Measurements from ENCODE around the gene RTP2. TPM values are rescaled to one million over a fixed set of nuclear protein-coding genes. Genes with fewer than 3 reads are reported as not detected.
"Not testable (repeated sequence)": the region's sequence is repeated elsewhere in the genome, so short reads cannot be mapped to it uniquely, and the experiment has no call there.

Gene RTP2
- total RNA-seq, 2 experiments from 2014 or later = not detected

DNA sequence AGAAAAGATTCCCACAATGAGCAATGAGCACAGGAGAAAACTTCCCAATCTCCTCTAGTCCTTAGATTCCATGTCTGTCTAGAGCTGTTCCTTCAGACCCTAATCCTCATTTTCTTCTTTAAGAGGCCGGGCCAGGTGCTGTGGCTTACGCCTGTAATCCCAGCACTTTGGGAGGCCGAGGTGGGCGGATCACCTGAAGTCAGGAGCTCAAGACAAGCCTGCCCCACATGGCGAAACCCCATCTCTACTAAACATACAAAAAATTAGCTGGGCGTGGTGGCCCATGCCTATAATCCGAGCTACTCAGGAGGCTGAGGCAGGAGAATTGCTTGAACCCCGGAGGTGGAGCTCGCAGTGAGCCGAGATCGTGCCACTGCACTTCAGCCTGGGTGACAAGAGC, 20.6 kb downstream of the RTP2 start:
- H3K27ac Mint-ChIP-seq; H3K4me1 Mint-ChIP-seq (ENCODE audit: low read depth); H3K36me3 Mint-ChIP-seq (ENCODE audit: low read depth); H3K9me3 Mint-ChIP-seq; DNase-seq; H3K4me3 Mint-ChIP-seq; intact Hi-C loops (cut with micrococcal nuclease): not testable (repeated sequence)
- H3K27me3 Mint-ChIP-seq (ENCODE audit: low read depth) = peaks cover 26% of the 10 kb centered on the region
- CTCF ChIA-PET = interaction anchor here (0.6 to 14.7 kb wide), 9 partner anchors 14 to 1760 kb away, joined by 3 to 283 read pairs (median 4); no protein-coding TSS in a partner anchor

DNA sequence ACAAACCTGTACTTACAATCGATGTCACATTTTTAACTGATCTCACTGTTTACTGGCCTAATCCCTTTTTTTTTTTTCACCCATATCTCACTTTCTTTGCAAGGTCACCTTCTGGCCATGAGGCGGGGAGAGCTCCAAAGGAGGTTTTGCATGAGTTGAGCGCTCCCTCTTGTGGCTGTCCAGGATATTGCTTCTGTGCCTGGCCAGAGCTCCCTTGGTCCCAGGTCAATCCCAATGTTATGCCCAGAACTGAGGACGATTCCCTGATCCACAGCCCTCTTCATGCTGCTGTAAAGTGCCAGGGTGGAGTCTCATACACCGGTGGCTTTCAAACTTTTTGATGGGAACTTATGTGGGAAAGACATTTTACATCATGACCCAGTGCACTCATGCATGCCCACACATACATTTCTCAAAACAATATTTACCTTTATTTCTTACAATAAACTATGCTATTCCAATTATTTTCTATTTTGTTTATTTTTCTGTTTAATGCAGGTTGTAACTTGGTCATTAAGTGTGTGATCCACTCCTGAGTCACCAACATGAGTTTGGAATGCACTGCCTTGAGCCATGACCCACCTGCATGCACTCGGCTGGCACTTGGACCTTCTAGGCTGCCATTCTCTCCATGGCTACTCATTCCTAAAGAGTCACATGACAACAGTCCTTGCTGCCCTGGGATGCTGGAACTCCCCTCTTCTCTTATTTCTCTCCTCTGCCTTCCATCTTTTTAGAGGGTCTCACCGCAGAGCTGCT, 22.5 kb downstream of the RTP2 start:
- Mint-ChIP-seq H3K27ac (no peak overlapping the region), H3K27me3 (ENCODE audit: low read depth) (peaks cover 28% of the 10 kb centered on the region), H3K36me3 (ENCODE audit: low read depth) (no peaks in the 10 kb centered on the region), H3K9me3 (peaks cover under 1% of the 10 kb centered on the region), H3K4me1 (ENCODE audit: low read depth) (peaks cover 6% of the 10 kb centered on the region), H3K4me3 (no peak overlapping the region)
- intact Hi-C loops (cut with micrococcal nuclease) = loop anchor here (1.0 to 10.0 kb wide), 5 partner anchors 34 to 565 kb away; no protein-coding TSS in a partner anchor
- DNase-seq = peak; percentile 80
- CTCF ChIA-PET = interaction anchor here (0.6 to 14.7 kb wide), 63 partner anchors 9 to 1485 kb away, joined by 3 to 283 read pairs (median 5); partner anchors contain the start of gene RTP4

DNA sequence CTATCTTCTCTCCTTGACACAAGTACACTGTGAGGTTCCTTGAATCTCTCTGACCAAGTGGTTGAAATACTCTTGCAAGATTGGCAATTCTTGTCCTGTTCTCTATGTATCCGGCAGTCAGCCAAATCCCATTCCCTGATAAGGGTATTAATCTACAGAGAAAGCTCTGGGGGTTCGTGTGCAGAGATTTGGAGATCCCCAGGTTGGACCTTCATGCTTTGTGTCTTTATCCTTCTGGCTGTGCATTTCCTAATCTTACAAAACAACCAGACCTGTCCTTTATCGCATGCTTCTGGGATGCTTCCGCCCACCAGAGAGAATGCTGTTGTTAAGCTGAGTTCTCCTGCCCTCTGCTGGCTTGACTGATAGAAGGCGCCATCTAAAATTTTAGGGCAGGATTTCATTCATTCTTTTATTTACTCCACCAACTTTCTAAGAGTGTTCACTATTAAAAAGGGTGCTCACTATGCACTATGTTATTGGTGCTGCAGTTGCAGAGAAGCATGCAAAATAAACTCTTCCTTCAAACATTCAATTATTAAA, 23.6 kb downstream of the RTP2 start:
- intact Hi-C loops (cut with micrococcal nuclease) = loop anchor here (1.0 to 10.0 kb wide), 5 partner anchors 36 to 564 kb away; no protein-coding TSS in a partner anchor
- no peak overlapping the region for H3K4me3 Mint-ChIP-seq
- H3K36me3 Mint-ChIP-seq (ENCODE audit: low read depth) = no peaks in the 10 kb centered on the region
- DNase-seq = peak; percentile 64
- no peaks in the 10 kb centered on the region for H3K9me3 Mint-ChIP-seq
- no peaks in the 10 kb centered on the region for H3K4me1 Mint-ChIP-seq (ENCODE audit: low read depth)
- CTCF ChIA-PET = interaction anchor here (0.5 to 14.7 kb wide), 54 partner anchors 8 to 1486 kb away, joined by 3 to 283 read pairs (median 5); partner anchors contain the start of gene RTP4
- no peak overlapping the region for H3K27ac Mint-ChIP-seq
- peaks cover 31% of the 10 kb centered on the region for H3K27me3 Mint-ChIP-seq (ENCODE audit: low read depth)

DNA sequence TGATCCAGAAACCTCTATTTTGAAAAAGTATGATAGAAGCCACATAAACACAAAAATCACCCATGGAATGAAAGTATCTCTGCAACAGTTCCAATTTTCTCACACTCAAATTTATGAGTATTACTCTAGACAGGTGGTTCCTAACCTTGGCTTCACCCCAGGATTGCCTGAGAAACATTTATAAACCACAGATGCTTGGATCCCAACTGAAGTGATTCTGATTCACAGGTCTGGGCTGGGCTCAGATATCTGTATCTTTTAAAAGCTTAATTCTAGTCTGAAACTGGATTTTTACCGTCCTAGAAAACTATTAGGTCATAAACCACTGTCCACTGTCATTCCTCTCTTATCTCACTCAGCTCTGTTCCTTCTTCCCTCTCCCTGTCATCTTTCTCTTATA, 24.8 kb downstream of the RTP2 start:
- Mint-ChIP-seq H3K27me3 (ENCODE audit: low read depth) (peaks cover 30% of the 10 kb centered on the region), H3K9me3 (no peaks in the 10 kb centered on the region), H3K36me3 (ENCODE audit: low read depth) (no peaks in the 10 kb centered on the region), H3K27ac (no peak overlapping the region), H3K4me1 (ENCODE audit: low read depth) (no peaks in the 10 kb centered on the region), H3K4me3 (no peak overlapping the region)
- intact Hi-C loops (cut with micrococcal nuclease) = loop anchor here (10.0 kb wide), 1 partner anchor 563 kb away; no protein-coding TSS in a partner anchor
- no peak for DNase-seq
- CTCF ChIA-PET = interaction anchor here (0.6 to 14.7 kb wide), 10 partner anchors 13 to 716 kb away, joined by 3 to 283 read pairs (median 6); no protein-coding TSS in a partner anchor

DNA sequence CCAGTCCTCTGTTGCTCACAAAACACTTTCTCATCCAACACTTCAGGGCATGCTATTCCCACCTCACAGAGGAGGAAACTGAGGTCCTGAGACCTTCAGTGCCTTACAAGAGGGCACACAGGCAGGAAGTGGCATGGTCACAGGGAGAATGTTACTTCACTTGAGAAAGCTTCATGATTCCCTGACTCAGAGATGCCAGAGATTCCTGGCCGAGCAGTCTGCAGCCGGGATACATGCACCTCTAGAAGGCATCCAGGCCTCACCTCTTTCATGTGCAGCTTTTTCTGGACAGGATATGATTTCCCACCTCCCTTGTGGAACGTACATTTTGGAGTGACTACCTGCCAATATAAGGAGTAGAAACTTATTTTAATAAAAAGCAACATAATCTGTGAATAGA, 29.3 kb downstream of the RTP2 start:
- Mint-ChIP-seq H3K36me3 (ENCODE audit: low read depth) (no peaks in the 10 kb centered on the region), H3K4me1 (ENCODE audit: low read depth) (peaks cover 3% of the 10 kb centered on the region), H3K4me3 (no peak overlapping the region), H3K9me3 (no peaks in the 10 kb centered on the region), H3K27ac (no peak overlapping the region), H3K27me3 (ENCODE audit: low read depth) (peaks cover 56% of the 10 kb centered on the region)
- CTCF ChIA-PET = interaction anchor here (0.6 to 14.7 kb wide), 2 partner anchors 353 to 450 kb away, joined by 7 to 283 read pairs; no protein-coding TSS in a partner anchor
- DNase-seq = no peak
- intact Hi-C loops (cut with micrococcal nuclease) = loop anchor here (10.0 kb wide), 1 partner anchor 558 kb away; no protein-coding TSS in a partner anchor

DNA sequence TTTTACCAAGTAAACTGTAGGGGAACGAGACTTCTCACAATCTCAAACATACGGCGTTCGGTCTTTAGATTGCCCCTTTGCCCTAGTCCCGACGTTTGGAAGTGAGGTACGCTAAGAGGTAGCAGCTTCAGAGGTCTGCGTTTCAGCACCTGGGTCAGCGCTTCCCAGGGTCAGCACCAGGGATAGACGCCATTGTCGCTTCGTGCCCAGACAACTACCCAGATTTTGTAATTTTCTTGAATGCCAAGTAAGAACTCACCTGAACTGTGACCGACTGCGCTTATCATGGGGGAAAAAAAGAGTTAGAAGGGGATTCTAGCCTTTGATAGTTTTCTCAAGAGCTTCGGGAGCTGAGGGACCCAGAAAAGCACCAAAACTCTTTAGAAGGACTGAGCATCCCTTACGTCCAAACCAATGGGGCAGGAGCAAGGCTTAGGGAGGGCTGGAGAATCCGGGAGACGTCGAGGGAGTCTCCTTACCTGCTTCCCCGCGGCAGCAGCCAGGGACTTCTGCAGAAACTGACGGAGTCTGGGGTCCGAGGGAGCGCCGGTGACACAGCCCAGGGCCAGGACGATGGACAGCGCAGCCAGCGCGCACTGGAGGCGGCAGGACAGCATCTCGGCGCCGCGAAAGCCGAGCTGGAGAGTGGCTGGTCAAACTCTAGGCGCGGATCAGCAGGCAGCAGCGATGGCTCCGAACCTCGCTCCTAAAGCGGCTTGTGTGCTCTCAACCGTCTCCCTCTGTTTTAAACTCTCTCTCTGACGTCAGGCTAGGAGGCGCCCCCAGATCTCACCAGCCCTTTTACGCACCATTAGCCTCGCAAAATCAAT, 32.5 kb downstream of the RTP2 start, which contains the start of gene SST:
SST (minus strand) TSS at position 720 of the 830 bp plus-strand sequence; CDS start at position 617, 103 bp downstream.
- CTCF ChIA-PET = interaction anchor here (0.6 to 3.6 kb wide), 3 partner anchors 9 to 351 kb away, joined by 3 to 21 read pairs (median 15); no protein-coding TSS in a partner anchor
- H3K4me3 Mint-ChIP-seq = no peak within 1 kb of the TSS
- H3K27me3 Mint-ChIP-seq (ENCODE audit: low read depth) = peaks cover 63% of the 10 kb centered on the region
- H3K4me1 Mint-ChIP-seq (ENCODE audit: low read depth) = peaks cover 10% of the 10 kb centered on the region
- DNase-seq = peak; percentile 67
- no peaks in the 10 kb centered on the region for H3K9me3 Mint-ChIP-seq
- no peak within 1 kb of the TSS for H3K27ac Mint-ChIP-seq
- intact Hi-C loops (cut with micrococcal nuclease) = loop anchor here (10.0 kb wide), 1 partner anchor 555 kb away; no protein-coding TSS in a partner anchor
- no peaks in the 10 kb centered on the region for H3K36me3 Mint-ChIP-seq (ENCODE audit: low read depth)

DNA sequence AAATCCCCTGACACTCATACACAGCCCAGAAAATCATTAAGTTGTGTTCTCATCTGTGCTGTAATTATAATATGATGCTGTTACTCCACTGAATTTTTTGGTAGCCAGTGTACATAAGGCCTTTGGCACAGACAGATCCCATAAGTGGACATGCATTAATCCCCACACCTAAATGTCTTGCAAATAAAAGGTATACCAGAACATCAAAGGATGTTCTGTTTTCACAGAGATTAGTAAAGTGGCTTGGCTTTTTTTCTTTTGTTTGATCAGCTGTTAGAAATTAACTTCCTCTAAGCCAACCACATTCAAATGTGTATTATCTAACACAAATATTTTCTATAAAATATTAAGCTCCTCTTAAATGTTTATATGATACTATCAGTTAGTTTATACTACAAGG, 34.8 kb downstream of the RTP2 start:
- intact Hi-C loops (cut with micrococcal nuclease) = no loop called here
- H3K9me3 Mint-ChIP-seq = no peaks in the 10 kb centered on the region
- H3K36me3 Mint-ChIP-seq (ENCODE audit: low read depth) = no peaks in the 10 kb centered on the region
- H3K4me3 Mint-ChIP-seq = no peak overlapping the region
- H3K27me3 Mint-ChIP-seq (ENCODE audit: low read depth) = peaks cover 59% of the 10 kb centered on the region
- no peak overlapping the region for H3K27ac Mint-ChIP-seq
- DNase-seq = no peak
- peaks cover 12% of the 10 kb centered on the region for H3K4me1 Mint-ChIP-seq (ENCODE audit: low read depth)
- CTCF ChIA-PET = interaction anchor here (0.6 to 3.6 kb wide), 8 partner anchors 9 to 1148 kb away, joined by 3 to 21 read pairs (median 4); no protein-coding TSS in a partner anchor

DNA sequence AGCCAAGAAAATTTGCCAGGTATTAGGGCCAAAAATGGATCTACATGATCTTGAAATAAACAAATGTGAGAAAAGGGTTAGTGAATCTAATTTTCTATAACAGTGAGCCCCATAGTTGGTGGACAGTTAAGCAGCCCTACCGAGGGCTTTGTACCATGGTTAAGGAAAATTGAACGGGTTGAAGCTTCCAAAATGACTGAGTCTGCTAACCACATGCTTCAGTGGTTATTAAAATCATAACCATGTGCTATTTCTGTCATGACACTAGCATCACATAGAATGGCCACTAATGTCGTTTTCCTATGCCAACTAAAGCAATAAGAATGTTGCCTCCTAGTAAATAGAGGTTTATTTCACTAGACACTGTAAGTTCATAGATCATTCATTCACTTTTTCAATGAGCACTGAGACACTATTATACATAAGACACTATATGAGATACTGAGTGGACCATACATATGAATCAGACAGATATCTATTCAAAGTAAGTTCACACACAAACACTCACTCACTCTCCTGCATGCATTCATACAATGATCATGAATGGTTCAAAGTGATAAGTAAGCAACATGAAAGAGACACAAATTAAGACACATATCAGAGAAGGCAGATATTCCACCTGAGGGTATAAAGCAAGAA, 36.5 kb downstream of the RTP2 start:
- DNase-seq = no peak
- Mint-ChIP-seq H3K27ac (no peak overlapping the region), H3K4me1 (ENCODE audit: low read depth) (peaks cover 12% of the 10 kb centered on the region), H3K4me3 (no peak overlapping the region), H3K27me3 (ENCODE audit: low read depth) (peaks cover 51% of the 10 kb centered on the region), H3K9me3 (no peaks in the 10 kb centered on the region), H3K36me3 (ENCODE audit: low read depth) (no peaks in the 10 kb centered on the region)
- CTCF ChIA-PET = interaction anchor here (2.7 kb wide), 1 partner anchor 13 kb away, joined by 17 read pairs; no protein-coding TSS in a partner anchor
- intact Hi-C loops (cut with micrococcal nuclease) = no loop called here

DNA sequence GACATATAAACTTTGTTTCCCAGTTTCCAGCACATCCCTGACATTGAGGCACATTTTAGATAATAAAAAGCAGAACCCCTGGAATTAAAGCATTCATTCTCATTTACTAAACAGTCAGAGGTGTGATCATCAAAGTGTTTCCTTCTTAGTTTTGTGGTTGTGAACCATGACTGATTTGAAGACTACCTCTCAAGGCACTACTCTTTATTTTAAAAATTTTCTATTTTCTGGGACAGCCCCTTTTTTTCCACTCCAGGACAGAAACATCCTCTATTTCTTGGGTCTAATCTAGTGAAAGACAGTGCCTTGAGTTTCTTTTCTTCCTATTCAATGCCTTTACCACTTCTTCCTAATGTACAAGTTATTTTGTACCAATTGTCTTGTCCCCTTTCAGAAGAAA, 37.3 kb downstream of the RTP2 start:
- Mint-ChIP-seq H3K4me1 (ENCODE audit: low read depth) (peaks cover 12% of the 10 kb centered on the region), H3K9me3 (no peaks in the 10 kb centered on the region), H3K4me3 (no peak overlapping the region), H3K36me3 (ENCODE audit: low read depth) (no peaks in the 10 kb centered on the region), H3K27ac (no peak overlapping the region), H3K27me3 (ENCODE audit: low read depth) (peaks cover 45% of the 10 kb centered on the region)
- CTCF ChIA-PET = interaction anchor here (1.2 to 2.7 kb wide), 2 partner anchors 11 to 14 kb away, joined by 5 to 17 read pairs; no protein-coding TSS in a partner anchor
- DNase-seq = no peak
- intact Hi-C loops (cut with micrococcal nuclease) = no loop called here

DNA sequence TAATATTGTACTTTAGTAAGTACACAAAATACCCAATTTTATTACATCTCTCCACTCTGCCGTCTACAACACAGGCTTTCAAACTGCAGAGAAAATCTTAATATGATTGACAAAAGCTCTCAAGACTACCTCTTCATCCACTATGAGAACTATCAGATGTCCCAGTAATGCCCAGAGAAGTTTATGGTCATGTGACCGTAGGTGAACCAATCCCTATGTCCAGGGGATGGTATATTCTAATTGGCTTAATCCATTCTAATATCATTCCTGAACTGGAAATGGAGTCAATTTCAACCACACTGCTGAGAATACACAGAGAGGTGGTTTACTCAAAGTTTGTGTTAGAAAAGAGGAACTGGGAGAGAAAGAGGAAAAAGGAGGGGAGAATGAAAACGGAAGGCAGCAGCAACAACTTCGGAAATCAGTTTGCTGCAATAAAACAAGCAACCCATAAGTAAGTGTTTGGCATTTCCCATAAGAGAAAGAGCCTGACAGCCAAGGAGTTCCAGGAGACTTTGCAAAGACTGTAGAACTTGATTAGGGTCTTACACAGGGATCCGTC, 39.4 kb downstream of the RTP2 start:
- H3K4me1 Mint-ChIP-seq (ENCODE audit: low read depth) = peaks cover 9% of the 10 kb centered on the region
- H3K27ac Mint-ChIP-seq = no peak overlapping the region
- no peaks in the 10 kb centered on the region for H3K9me3 Mint-ChIP-seq
- H3K4me3 Mint-ChIP-seq = no peak overlapping the region
- intact Hi-C loops (cut with micrococcal nuclease) = no loop called here
- peaks cover 36% of the 10 kb centered on the region for H3K27me3 Mint-ChIP-seq (ENCODE audit: low read depth)
- CTCF ChIA-PET = interaction anchor here (1.1 to 2.7 kb wide), 3 partner anchors 16 to 18 kb away, joined by 3 to 17 read pairs (median 7); no protein-coding TSS in a partner anchor
- H3K36me3 Mint-ChIP-seq (ENCODE audit: low read depth) = no peaks in the 10 kb centered on the region
- no peak for DNase-seq

DNA sequence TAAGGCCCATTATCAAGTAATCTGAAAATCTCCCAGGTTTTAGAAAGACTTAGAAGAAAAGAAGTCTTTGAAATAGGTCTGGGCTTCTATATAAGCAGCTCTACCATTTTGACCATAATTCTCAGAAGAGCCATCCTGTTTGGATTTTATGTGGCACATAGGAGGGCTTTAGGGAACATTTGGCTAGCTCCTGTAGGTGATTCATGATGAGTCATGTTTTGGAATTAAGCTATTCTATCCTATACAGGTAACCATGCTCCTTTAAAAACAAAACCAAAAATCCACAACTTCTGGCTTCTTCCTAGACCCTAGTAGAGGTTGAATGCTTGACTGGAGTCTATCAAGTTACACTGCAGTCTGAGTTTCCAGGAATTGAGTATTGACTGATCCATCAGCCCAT, 41.1 kb downstream of the RTP2 start:
- no peak overlapping the region for H3K4me3 Mint-ChIP-seq
- DNase-seq = no peak
- H3K27ac Mint-ChIP-seq = no peak overlapping the region
- CTCF ChIA-PET = no interaction called here
- peaks cover 9% of the 10 kb centered on the region for H3K4me1 Mint-ChIP-seq (ENCODE audit: low read depth)
- intact Hi-C loops (cut with micrococcal nuclease) = no loop called here
- peaks cover 29% of the 10 kb centered on the region for H3K27me3 Mint-ChIP-seq (ENCODE audit: low read depth)
- no peaks in the 10 kb centered on the region for H3K36me3 Mint-ChIP-seq (ENCODE audit: low read depth)
- H3K9me3 Mint-ChIP-seq = no peaks in the 10 kb centered on the region

Measured in activated naive CD4-positive, alpha-beta T cell treated with anti-CD3 and anti-CD28 coated beads for 36 hours (primary cell).